Adrenal gland (tissue), 12 donors: ENCODE measurements around the gene RNLS. TPM values are rescaled to one million over a fixed set of nuclear protein-coding genes. Genes with fewer than 3 reads are reported as not detected.

Source experiments
- DNase-seq, 7 donors: peaks; one replicate each; pipeline ENCODE4 v3.0.0-alpha.2; 2019 to 2020
- H3K27ac ChIP-seq, 5 donors: fragments of 200-600 bp; sonication (generic) in 4 of 5; 1 replicate in 3 of 5; 2 replicates in 2 of 5; pipeline versions ENCODE4 v1.5.1 to v1.8.0; 2016 to 2020; ENCODE audit warnings: mild to moderate bottlenecking in 1 of 5
- H3K27me3 ChIP-seq: fragments of 200-600 bp; 2 replicates; pipeline ENCODE4 v1.8.0; 2021
- H3K36me3 ChIP-seq, 2 donors: fragments of 200-600 bp; replicated peaks in 1 of 2; 1 replicate in 1 of 2; 2 replicates in 1 of 2; pipeline versions ENCODE4 v1.5.1 to v1.8.0; 2018 to 2022
- H3K4me1 ChIP-seq, 2 donors: fragments of 200-600 bp; replicated peaks in 1 of 2; 1 replicate in 1 of 2; 2 replicates in 1 of 2; pipeline versions ENCODE4 v1.5.1 to v1.8.0; 2018 to 2021
- H3K4me3 ChIP-seq, 4 donors: fragments of 200-600 bp; sonication (generic) in 3 of 4; one replicate each; pipeline ENCODE4 v1.5.1; 2016 to 2018
- H3K9me3 ChIP-seq, 3 donors: fragments of 200-600 bp; sonication (generic) in 1 of 3; replicated peaks in 1 of 3; 1 replicate in 2 of 3; 2 replicates in 1 of 3; pipeline versions ENCODE4 v1.5.1 to v1.8.0; 2016 to 2021
- CTCF ChIP-seq, 6 experiments: fragments of 450-650 bp in 4 of 6; fragments of 200-600 bp in 2 of 6; sonication (generic) in 1 of 6; IDR thresholded peaks; 1 replicate in 5 of 6; 2 replicates in 1 of 6; pipeline versions ENCODE4 v1.5.1 to v1.8.0; 2016 to 2021; ENCODE audit warnings: antibody characterized with exemption in 6 of 6, mild to moderate bottlenecking in 2 of 6, moderate library complexity in 1 of 6
- POLR2A ChIP-seq, 2 donors: fragments of 450-650 bp; IDR thresholded peaks; one replicate each; pipeline ENCODE4 v1.6.1; 2017; ENCODE audit warnings: antibody characterized with exemption in 2 of 2, mild to moderate bottlenecking in 2 of 2, moderate library complexity in 1 of 2
- WGBS, 4 donors: extraction: QIAGEN DNeasy Blood & Tissue Kit in 2 of 4; methylation state at CpG; one replicate each; pipeline versions ENCODE4 v1.1.5 to v1.1.7; 2013 to 2017; 5-methylcytosine and 5-hydroxymethylcytosine counted together
- intact Hi-C, 2 donors: fragments of 100-400 bp; cut with DNase I; formaldehyde crosslinking; loops; one replicate each; pipeline versions ENCODE4 v1.14.1 to v1.15.0; 2022 to 2023
- polyA plus RNA-seq, 3 donors: library from polyadenylated mRNA; stranded (reverse); fragments of 200-250 nt in 2 of 3; fragments of 350-450 nt in 1 of 3; fragmentation: Illumina TruSeq in 1 of 3; extraction: RNeasy Lipid Tissue Mini Kit (QIAGEN cat#74804) in 1 of 3; gene quantifications; one replicate each; pipeline ENCODE4 v1.2.3, GENCODE V29; 2013 to 2014
- total RNA-seq, 9 donors: library from RNA; depleted of rRNA in 4 of 9; stranded (reverse); fragments of >200 nt in 4 of 9; fragments of 120-200 nt in 1 of 9; fragmentation: NEBNext Ultra II Directional in 1 of 9; extraction: Animal tissue kit (Norgen Biotek cat#: 25700) in 1 of 9; gene quantifications; one replicate each; pipeline versions ENCODE4 v1.1.0 to v1.2.4, GENCODE V29; 2013 to 2023
- donor health status: healthy with polysubstance abuse.
- donor health status: Bipolar disorder and iron deficiency.
- donor health status: DM: yes; HTN: yes; CAD: no.
- donor health status: DM: no; HTN: no; CAD: no.
- donor health status: DM: no; HTN: no; CAD: no.
- donor health status: DM: yes; HTN: yes; CAD: no.

Gene RNLS
- total and polyA plus RNA-seq, 12 donors, result 7.2 to 51.3 (median 27.9) TPM

GRCh38 chr10:88379575-88379974, 203.5 kb downstream of the RNLS start:
- TF ChIP-seq CTCF (IDR thresholded peaks at IDR 0.05) (no peak), POLR2A (IDR thresholded peaks at IDR 0.05) (no peak)
- Histone ChIP-seq H3K27me3 (no peaks in the 10 kb centered on the region), H3K36me3 (no peaks in the 10 kb centered on the region), H3K9me3 (no peaks in the 10 kb centered on the region), H3K4me1 (no peaks in the 10 kb centered on the region), H3K27ac (no peak overlapping the region), H3K4me3 (no peak overlapping the region)
- 79 to 85% (median 83%) methylated on average over 2 of the region's 2 CpGs for WGBS, 4 donors
- DNase-seq, result peak in 2 of 7 donors; percentile 13 to 21
- intact Hi-C loops, result no loop called here

GRCh38 chr10:88377510-88377909, 205.6 kb downstream of the RNLS start:
- no peaks in the 10 kb centered on the region for H3K4me1 ChIP-seq
- 93 to 98% (median 97%) methylated on average over 1 of the region's 1 CpG for WGBS, 4 donors
- TF ChIP-seq POLR2A (IDR thresholded peaks at IDR 0.05), result no peak
- no peak for TF ChIP-seq CTCF (IDR thresholded peaks at IDR 0.05)
- no peaks in the 10 kb centered on the region for H3K36me3 ChIP-seq
- intact Hi-C loops, result no loop called here
- H3K27ac ChIP-seq, result no peak overlapping the region
- DNase-seq, result no peak
- no peaks in the 10 kb centered on the region for H3K9me3 ChIP-seq
- H3K4me3 ChIP-seq, result no peak overlapping the region
- no peaks in the 10 kb centered on the region for H3K27me3 ChIP-seq

- Histone ChIP-seq H3K4me3 (no peak overlapping the region), H3K27ac (no peak overlapping the region), H3K9me3 (no peaks in the 10 kb centered on the region), H3K36me3 (no peaks in the 10 kb centered on the region), H3K4me1 (no peaks in the 10 kb centered on the region), H3K27me3 (no peaks in the 10 kb centered on the region)
- TF ChIP-seq CTCF (IDR thresholded peaks at IDR 0.05), result no peak
- no peak for TF ChIP-seq POLR2A (IDR thresholded peaks at IDR 0.05)
- intact Hi-C loops, result no loop called here
- WGBS, 4 donors, result 94 to 98% (median 95%) methylated on average over 4 of the region's 4 CpGs
- no peak for DNase-seq
These were observed 208.5 kb downstream of the RNLS start for GRCh38 chr10:88374392-88375175.

- intact Hi-C loops, result no loop called here
- Histone ChIP-seq H3K27ac (no peak overlapping the region), H3K9me3 (no peaks in the 10 kb centered on the region), H3K27me3 (no peaks in the 10 kb centered on the region), H3K4me1 (no peaks in the 10 kb centered on the region), H3K36me3 (no peaks in the 10 kb centered on the region), H3K4me3 (no peak overlapping the region)
- no peak for DNase-seq
- no peak for TF ChIP-seq POLR2A (IDR thresholded peaks at IDR 0.05)
- no peak for TF ChIP-seq CTCF (IDR thresholded peaks at IDR 0.05)
These were observed 210.1 kb downstream of the RNLS start for GRCh38 chr10:88372881-88373592.
